ENCODE data around the gene ZNF385B. TPM values are rescaled to one million over a fixed set of nuclear protein-coding genes. Genes with fewer than 3 reads are reported as not detected.

The ZNF385B gene
- total and polyA plus RNA-seq, 9 of the 15 experiments (the other 6 are each of a cell fraction or from before 2014, with no cell fraction given): 0.50 TPM; not detected in 8

- H3K9me1 ChIP-seq (ENCODE audit: control insufficient read depth, insufficient read depth, low read length): no peaks in the 10 kb centered on the region
- FAIRE-seq (no peak), ATAC-seq (no peak), DNase-seq (ENCODE audit: extremely low read depth in 1 of 4, low spot score in 3 of 4) (no peak)
- no peak overlapping the region for H2AFZ ChIP-seq (ENCODE audit: low read depth, low read length)
- no peak overlapping the region for H3K27ac ChIP-seq (ENCODE audit: extremely low read depth, low read depth, low read length)
- H3K27me3 ChIP-seq (ENCODE audit: control insufficient read depth in 2 of 2, insufficient read depth in 2 of 2, low read length in 2 of 2): peaks cover 4 to 8% of the 10 kb centered on the region in 2 experiments; a peak in 3 of 5 replicates
- no peak for TF ChIP-seq ARNT (IDR thresholded peaks at IDR 0.05)
- TF ChIP-seq PKNOX1 (IDR thresholded peaks at IDR 0.05): no peak
- no peak for TF ChIP-seq RHOXF2B (CRISPR knock-in tag; conservative IDR thresholded peaks at IDR 0.05)
- no peak for TF ChIP-seq ZNF518B (CRISPR knock-in tag; IDR thresholded peaks at IDR 0.05)
- TF ChIP-seq SRSF3 (IDR thresholded peaks at IDR 0.05; ENCODE audit: insufficient read depth, low read length): no peak
- peaks cover 0 to under 1% of the 10 kb centered on the region in 2 experiments; a peak in 1 of 5 replicates for H3K4me1 ChIP-seq (replicated peaks in 1 of 2; ENCODE audit: control insufficient read depth in 2 of 2, insufficient read depth in 2 of 2, low read length in 2 of 2)
- no peaks in the 10 kb centered on the region for H3K9me3 ChIP-seq (replicated peaks; ENCODE audit: control insufficient read depth, insufficient read depth, low read depth, low read length)
- POLR2A ChIA-PET: no interaction called here
- in situ Hi-C loops (cut with MboI) (no loop called here), intact Hi-C loops (cut with micrococcal nuclease) (no loop called here)
- 0% methylated on average over 1 of the region's 1 CpG for WGBS (ENCODE audit: insufficient coverage, low coverage, missing lambda C conversion rate)
- CTCF ChIA-PET (ENCODE audit: low intra/inter-chr PET ratio): no interaction called here
- no peaks in the 10 kb centered on the region for H3K79me2 ChIP-seq (ENCODE audit: control insufficient read depth, insufficient read depth, low read length)
- H4K20me1 ChIP-seq (replicated peaks; ENCODE audit: control insufficient read depth, insufficient read depth, low read length): no peaks in the 10 kb centered on the region
- no peaks in the 10 kb centered on the region for H3K36me3 ChIP-seq (ENCODE audit: control insufficient read depth, insufficient read depth, low read length)
- H3K4me2 ChIP-seq (ENCODE audit: insufficient read depth, low read length): no peak overlapping the region
- no peak overlapping the region for H3K4me3 ChIP-seq
- no peak overlapping the region for H3K9ac ChIP-seq (ENCODE audit: insufficient read depth in 1 of 2, low read depth in 2 of 2, low read length in 2 of 2)
- no TSS peak for BruUV-seq (replicated peaks)
Measured at GRCh38 chr2:179855673-179856072, 5.7 kb downstream of the ZNF385B start.
